HEK293T (cell line): ENCODE measurements around the gene TAPBP.

Experiments
- CTCF ChIA-PET: fragments of 350-600 bp; formaldehyde crosslinking; extraction: SDS; loops from one replicate; lab custom pipeline; 2021; ENCODE audit warnings: antibody characterized with exemption, inconsistent platforms; lab: Yijun Ruan, JAX
- POLR2A ChIA-PET: fragments of 350-600 bp; formaldehyde crosslinking; extraction: SDS; loops from one replicate; lab custom pipeline; 2020; ENCODE audit warnings: antibody characterized with exemption, inconsistent platforms; lab: Yijun Ruan, JAX
- DNase-seq: peaks from one replicate; pipeline ENCODE4 v3.0.0; 2012; ENCODE audit warnings: mixed read lengths; ENCODE audit errors: extremely low spot score
- ARNT ChIP-seq: fragments of 450-650 bp; IDR thresholded peaks from 2 replicates; pipeline ENCODE4 v1.6.1; 2017; ENCODE audit warnings: mild to moderate bottlenecking
- BHLHE40 ChIP-seq: fragments of 450-650 bp; IDR thresholded peaks from 2 replicates; pipeline ENCODE4 v1.6.1; 2016; ENCODE audit warnings: mild to moderate bottlenecking, moderate library complexity, borderline replicate concordance
- CTBP1 ChIP-seq: fragments of 450-650 bp; IDR thresholded peaks from 2 replicates; pipeline ENCODE4 v1.6.1; 2016; ENCODE audit warnings: borderline replicate concordance
- ELF4 ChIP-seq: fragments of 450-650 bp; IDR thresholded peaks from 2 replicates; pipeline ENCODE4 v1.6.1; 2017; ENCODE audit warnings: antibody characterized with exemption
- FOXA1 ChIP-seq: fragments of 450-650 bp; IDR thresholded peaks from 2 replicates; pipeline ENCODE4 v1.6.1; 2016; ENCODE audit warnings: mild to moderate bottlenecking
- FOXK2 ChIP-seq: fragments of 450-650 bp; IDR thresholded peaks from 2 replicates; pipeline ENCODE4 v1.6.1; 2016; ENCODE audit warnings: mild to moderate bottlenecking
- FOXM1 ChIP-seq: fragments of 450-650 bp; IDR thresholded peaks from 2 replicates; pipeline ENCODE4 v1.6.1; 2017; ENCODE audit warnings: mild to moderate bottlenecking, borderline replicate concordance
- HDGF ChIP-seq: fragments of 450-650 bp; IDR thresholded peaks from 2 replicates; pipeline ENCODE4 v1.6.1; 2017; ENCODE audit warnings: antibody characterized with exemption, borderline replicate concordance
- L3MBTL2 ChIP-seq: fragments of 450-650 bp; conservative IDR thresholded peaks from 2 replicates; pipeline ENCODE4 v1.6.1; 2016; ENCODE audit warnings: mild to moderate bottlenecking
- LEF1 ChIP-seq: fragments of 450-650 bp; IDR thresholded peaks from 2 replicates; pipeline ENCODE4 v1.6.1; 2017; ENCODE audit warnings: mild to moderate bottlenecking, borderline replicate concordance
- NFRKB ChIP-seq: fragments of 450-650 bp; IDR thresholded peaks from 2 replicates; pipeline ENCODE4 v1.6.1; 2016; ENCODE audit warnings: mild to moderate bottlenecking, moderate library complexity
- SP1 ChIP-seq: fragments of 450-650 bp; IDR thresholded peaks from 2 replicates; pipeline ENCODE4 v1.6.1; 2017
- SUZ12 ChIP-seq: fragments of 450-650 bp; IDR thresholded peaks from 2 replicates; pipeline ENCODE4 v1.6.1; 2016; ENCODE audit warnings: mild to moderate bottlenecking
- TARDBP ChIP-seq: fragments of 450-650 bp; IDR thresholded peaks from 2 replicates; pipeline ENCODE4 v1.6.1; 2016
- ZNF384 ChIP-seq: fragments of 450-650 bp; IDR thresholded peaks from 2 replicates; pipeline ENCODE4 v1.6.1; 2016
- TF ChIP-seq, protein P1 (sequence below): fragments of 450-650 bp; IDR thresholded peaks from 2 replicates; pipeline ENCODE4 v1.6.1; 2016

Gene TAPBP

GRCh38 chr6:33259032-33259431, 54.8 kb downstream of the TAPBP start:
- DNase-seq: no peak
- TF ChIP-seq ELF4 (no peak), BHLHE40 (no peak), ARNT (no peak), SUZ12 (no peak), SP1 (no peak), LEF1 (no peak), TARDBP (no peak), HDGF (no peak)
- ChIA-PET CTCF (no interaction called here), POLR2A (interaction anchor here (2.0 kb wide), 1 partner anchor 12 kb away, joined by 7 read pairs; the partner anchor contains the start of genes RPS18 and VPS52)

DNA sequence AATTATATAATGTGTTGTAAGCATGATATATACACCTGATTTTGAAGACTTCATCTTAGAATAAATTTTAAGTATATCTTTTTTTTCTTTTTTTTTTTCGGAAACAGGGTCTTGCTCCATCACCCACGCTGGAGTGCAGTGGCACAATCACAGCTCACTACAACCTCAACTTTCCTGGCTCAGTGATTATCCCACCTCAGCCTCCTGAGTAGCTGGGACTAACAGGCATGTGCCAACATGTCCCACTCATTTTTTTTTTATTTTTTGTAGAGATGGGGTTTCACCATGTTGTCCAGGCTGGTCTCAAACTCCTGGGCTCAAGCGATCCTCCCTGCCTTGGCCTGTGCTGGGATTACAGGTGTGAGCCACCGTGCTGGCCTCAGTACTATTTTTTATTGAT, 59.3 kb downstream of the TAPBP start:
- ChIA-PET CTCF (interaction anchor here (1.2 kb wide), 1 partner anchor 49 kb away, joined by 3 read pairs; no protein-coding TSS in a partner anchor), POLR2A (interaction anchor here (1.6 kb wide), 1 partner anchor 17 kb away, joined by 8 read pairs; the partner anchor contains the start of genes RPS18 and VPS52)
- TF ChIP-seq ELF4: no peak
- no peak for TF ChIP-seq LEF1
- no peak for TF ChIP-seq SUZ12
- TF ChIP-seq CTBP1: no peak
- no peak for TF ChIP-seq TARDBP
- TF ChIP-seq FOXA1: no peak
- no peak for TF ChIP-seq BHLHE40
- no peak for TF ChIP-seq NFRKB
- no peak for TF ChIP-seq SP1
- no peak for TF ChIP-seq ZNF384
- no peak for TF ChIP-seq HDGF
- DNase-seq: no peak

- CTCF ChIA-PET: no interaction called here
- no peak for DNase-seq
- POLR2A ChIA-PET: interaction anchor here (6.9 kb wide), 1 partner anchor 18 kb away, joined by 54 read pairs; the partner anchor contains the start of genes RPS18 and VPS52
- TF ChIP-seq FOXA1 (no peak), HDGF (no peak), ZNF384 (no peak), ELF4 (no peak)
Measured at GRCh38 chr6:33252759-33253158, 61.1 kb downstream of the TAPBP start.

DNA sequence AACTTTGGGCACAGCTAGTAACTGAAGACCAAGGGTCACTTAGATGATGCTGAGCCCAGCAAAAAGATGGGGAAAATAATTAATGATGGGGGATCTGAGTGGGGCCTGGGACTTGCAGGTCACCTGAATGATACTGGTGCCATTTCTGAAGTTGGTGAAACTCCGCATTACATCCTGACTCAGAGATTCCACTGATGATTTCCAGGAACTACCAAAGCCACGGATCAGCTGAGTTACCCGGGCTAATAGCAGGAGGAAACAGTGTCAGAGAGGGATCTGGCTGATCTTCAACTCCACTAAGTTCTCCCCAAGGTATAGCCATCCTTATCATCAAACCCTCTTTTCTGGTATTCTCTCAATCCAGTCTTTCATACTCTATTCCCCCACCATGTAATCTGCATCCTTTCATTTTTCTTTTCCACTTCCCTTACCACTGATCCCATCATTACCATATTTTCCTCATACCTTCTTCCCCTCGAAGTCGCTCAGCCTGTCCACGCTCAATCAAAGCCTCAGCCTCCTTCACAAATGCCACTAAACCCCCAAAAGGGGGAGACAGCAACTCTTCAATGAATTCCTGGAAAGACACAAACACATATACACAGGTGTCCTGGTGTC, 62.4 kb downstream of the TAPBP start:
- POLR2A ChIA-PET: interaction anchor here (3.9 to 7.2 kb wide), 4 partner anchors 19 to 280 kb away, joined by 25 to 64 read pairs (median 40); partner anchors contain the start of genes HSD17B8, RING1, RPS18 and VPS52
- no peak for DNase-seq
- no peak for TF ChIP-seq ELF4
- no peak for TF ChIP-seq ZNF384
- no peak for TF ChIP-seq FOXK2
- no peak for TF ChIP-seq FOXM1
- no peak for TF ChIP-seq BHLHE40
- TF ChIP-seq ARNT: no peak
- TF ChIP-seq, protein P1, sequence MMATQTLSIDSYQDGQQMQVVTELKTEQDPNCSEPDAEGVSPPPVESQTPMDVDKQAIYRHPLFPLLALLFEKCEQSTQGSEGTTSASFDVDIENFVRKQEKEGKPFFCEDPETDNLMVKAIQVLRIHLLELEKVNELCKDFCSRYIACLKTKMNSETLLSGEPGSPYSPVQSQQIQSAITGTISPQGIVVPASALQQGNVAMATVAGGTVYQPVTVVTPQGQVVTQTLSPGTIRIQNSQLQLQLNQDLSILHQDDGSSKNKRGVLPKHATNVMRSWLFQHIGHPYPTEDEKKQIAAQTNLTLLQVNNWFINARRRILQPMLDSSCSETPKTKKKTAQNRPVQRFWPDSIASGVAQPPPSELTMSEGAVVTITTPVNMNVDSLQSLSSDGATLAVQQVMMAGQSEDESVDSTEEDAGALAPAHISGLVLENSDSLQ: no peak
- no peak for TF ChIP-seq TARDBP
- TF ChIP-seq NFRKB: no peak
- CTCF ChIA-PET: interaction anchor here (0.6 kb wide), 1 partner anchor 124 kb away, joined by 4 read pairs; no protein-coding TSS in a partner anchor

GRCh38 chr6:33250731-33251130, 63.1 kb downstream of the TAPBP start:
- DNase-seq: no peak
- CTCF ChIA-PET: interaction anchor here (1.5 kb wide), 1 partner anchor 26 kb away, joined by 3 read pairs; the partner anchor contains the start of gene B3GALT4
- no peak for TF ChIP-seq SUZ12
- TF ChIP-seq ARNT: no peak
- no peak for TF ChIP-seq SP1
- no peak for TF ChIP-seq FOXM1
- no peak for TF ChIP-seq ZNF384
- no peak for TF ChIP-seq LEF1
- no peak for TF ChIP-seq HDGF
- TF ChIP-seq FOXK2: no peak
- TF ChIP-seq ELF4: no peak
- no peak for TF ChIP-seq FOXA1
- TF ChIP-seq CTBP1: no peak
- TF ChIP-seq NFRKB: no peak
- no peak for TF ChIP-seq L3MBTL2
- no peak for TF ChIP-seq TARDBP
- TF ChIP-seq, protein P1: no peak
- POLR2A ChIA-PET: interaction anchor here (1.0 to 7.2 kb wide), 8 partner anchors 13 to 279 kb away, joined by 3 to 64 read pairs (median 22); partner anchors contain the start of genes B3GALT4, HSD17B8, RGL2 and RING1

DNA sequence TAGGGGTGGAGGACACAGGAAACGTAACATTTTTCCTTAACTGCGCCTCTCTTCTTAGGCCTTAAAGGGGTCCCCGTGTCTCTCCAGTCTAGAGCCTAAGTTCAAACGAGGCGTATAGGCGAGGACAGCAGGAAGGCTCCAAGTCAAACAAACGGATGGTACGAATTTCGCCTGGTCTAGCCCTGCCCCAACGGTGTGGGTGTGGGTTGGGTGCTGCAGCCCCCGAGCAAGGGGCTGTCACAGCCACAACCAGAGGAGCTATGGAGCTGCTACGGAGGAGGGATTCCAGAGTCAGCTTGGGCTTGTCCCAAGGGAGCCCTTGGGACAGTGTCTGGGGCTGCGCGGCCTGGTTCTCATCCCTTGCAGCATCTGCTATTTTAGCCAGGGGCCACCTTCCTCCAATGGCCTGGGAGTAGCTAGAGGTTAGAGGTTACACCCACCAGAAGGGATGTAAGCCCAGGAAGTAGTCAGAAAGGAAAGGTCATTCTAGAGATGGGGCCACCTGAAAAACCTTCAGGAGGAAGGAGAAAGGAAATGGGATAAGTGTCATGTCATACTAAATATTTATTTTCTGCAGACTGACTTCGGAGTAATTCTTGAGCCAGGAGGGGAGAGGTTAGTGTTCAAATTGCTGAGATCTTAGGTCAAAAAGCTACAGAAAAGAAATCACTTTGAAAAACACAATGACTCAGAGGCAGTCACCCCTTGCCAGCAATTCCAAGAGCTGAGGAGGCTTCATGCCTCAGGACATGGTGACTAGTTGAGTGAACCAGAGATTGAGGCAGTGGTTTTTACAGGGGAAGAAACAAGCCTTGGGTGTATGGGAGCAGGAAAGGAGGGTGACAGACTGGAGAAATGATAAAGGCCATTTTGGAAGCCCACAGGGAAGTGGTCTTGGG, 63.9 kb downstream of the TAPBP start:
- no peak for DNase-seq
- POLR2A ChIA-PET: interaction anchor here (0.8 to 7.2 kb wide), 21 partner anchors 10 to 278 kb away, joined by 3 to 64 read pairs (median 6); partner anchors contain the start of genes B3GALT4, HSD17B8, RGL2 and RING1
- CTCF ChIA-PET: interaction anchor here (1.5 to 2.7 kb wide), 2 partner anchors 27 to 125 kb away, joined by 3 to 19 read pairs; partner anchors contain the start of gene B3GALT4
- TF ChIP-seq FOXA1: no peak
- TF ChIP-seq HDGF: no peak; the same call in 1 of the 2 replicates
- TF ChIP-seq, protein P1: no peak
- TF ChIP-seq BHLHE40: no peak
- no peak for TF ChIP-seq ARNT
- TF ChIP-seq SUZ12: no peak
- no peak for TF ChIP-seq LEF1
- no peak for TF ChIP-seq L3MBTL2
- TF ChIP-seq FOXM1: no peak
- TF ChIP-seq SP1: no peak
- TF ChIP-seq CTBP1: no peak
- no peak for TF ChIP-seq NFRKB
- TF ChIP-seq ELF4: no peak
- TF ChIP-seq TARDBP: no peak
- TF ChIP-seq FOXK2: no peak
- no peak for TF ChIP-seq ZNF384
